ENCODE data around the gene MGAT5B.

MGAT5B gene

DNA sequence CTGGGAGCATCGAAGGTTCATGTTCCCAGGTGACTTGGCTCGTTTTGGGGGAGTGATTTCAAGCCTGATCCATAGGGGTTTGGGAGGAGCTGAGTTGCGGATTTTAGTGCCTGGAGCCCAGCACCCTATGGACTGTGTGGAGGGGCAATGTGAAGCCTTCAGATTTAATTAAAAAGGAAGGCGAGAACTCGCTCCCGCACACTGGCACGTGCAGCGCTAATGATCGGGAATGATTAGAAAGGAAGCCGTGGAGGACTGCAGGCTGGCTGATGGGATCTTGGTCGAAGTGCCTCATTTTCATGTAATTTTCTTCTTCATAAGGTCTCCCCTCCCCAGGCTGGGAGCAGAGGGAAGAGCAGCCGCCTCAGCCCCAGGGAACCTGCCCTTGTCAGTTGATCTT, 12.8 kb downstream of the MGAT5B start:
- DNase-seq, result no peak

DNA sequence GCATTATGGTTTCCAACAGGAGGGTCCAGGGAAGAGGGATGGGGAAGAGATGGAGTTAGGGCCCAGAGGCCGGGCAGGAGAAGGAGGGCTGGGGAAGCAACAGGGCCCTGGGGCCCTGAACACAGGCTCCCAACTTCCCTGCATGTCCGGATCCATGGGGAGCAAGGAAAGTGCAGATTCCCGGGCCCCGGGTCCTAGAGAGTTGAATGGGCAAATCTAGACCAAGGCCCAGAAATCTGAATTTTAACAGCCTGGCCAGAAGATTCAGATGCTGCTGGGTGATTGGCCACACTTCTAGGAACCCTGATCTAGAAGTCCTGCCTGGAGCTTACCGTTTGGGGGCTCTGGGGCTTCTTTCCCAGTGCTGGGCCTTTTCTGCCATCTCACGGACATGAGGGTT, 13.2 kb downstream of the MGAT5B start:
- no peak for DNase-seq

GRCh38 chr17:76881966-76882365, 13.8 kb downstream of the MGAT5B start:
- no peak for DNase-seq

DNA sequence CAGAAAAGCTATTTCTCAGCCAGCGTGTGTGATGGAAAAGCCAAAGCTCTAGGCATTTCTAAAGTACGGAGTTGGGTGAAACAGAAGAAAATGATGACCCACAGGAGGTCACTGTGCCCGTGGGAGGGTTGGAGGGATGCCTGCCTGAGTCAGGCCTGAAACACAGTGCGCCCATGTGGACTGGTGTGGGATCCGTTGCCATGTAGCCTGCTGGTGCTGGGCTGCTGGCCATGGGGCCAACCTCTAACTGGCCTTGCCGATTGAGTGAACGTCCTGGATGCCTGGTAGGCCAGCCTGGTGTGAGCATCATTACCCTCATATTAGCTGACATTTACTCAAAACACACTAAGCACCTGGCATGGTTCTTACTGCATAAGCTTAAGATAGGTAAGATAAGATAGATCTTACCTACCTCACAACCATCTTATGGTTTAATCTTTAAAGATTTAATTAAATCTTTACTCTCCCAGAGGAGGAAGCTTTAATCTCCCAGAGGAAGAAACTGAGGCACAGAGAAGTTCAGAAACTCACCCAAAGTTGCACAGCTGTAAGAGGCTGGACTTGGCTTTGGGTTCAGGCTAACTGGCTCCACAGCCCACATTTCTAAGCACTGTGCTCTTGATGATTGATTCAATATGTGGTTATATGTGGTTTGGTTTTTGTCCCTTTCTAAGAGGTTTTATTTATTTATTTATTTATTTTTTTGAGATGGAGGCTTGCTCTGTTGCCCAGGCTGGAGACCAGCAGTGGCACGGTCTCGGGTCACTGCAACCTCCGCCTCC, 15.7 kb downstream of the MGAT5B start:
- no peak for DNase-seq

GRCh38 chr17:76884995-76885893, 17.0 kb downstream of the MGAT5B start:
- DNase-seq, result no peak

DNA sequence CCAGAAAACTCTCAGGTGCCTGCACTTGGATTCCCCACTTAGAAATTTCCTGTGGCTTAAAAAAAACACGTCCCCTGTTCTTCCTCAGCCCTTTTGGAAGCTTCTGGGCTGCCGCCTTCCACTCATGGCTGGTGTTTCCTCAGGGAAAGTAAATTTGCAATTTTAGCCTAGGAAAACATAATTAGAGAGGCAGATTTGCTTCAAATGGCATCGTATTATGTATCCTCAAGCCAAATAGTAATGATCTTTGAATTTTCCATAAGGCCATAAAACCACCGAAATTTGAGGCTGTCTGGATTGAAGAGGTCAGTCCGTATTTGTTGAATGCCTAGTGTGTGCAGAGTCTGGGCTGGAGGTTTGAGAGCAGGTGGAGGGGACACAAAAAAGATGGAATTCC, 17.7 kb downstream of the MGAT5B start:
- no peak for DNase-seq

GRCh38 chr17:76886395-76886794, 18.2 kb downstream of the MGAT5B start:
- no peak for DNase-seq

GRCh38 chr17:76887802-76888201, 19.6 kb downstream of the MGAT5B start:
- DNase-seq, result no peak

- no peak for DNase-seq
Measured at GRCh38 chr17:76888661-76889060, 20.5 kb downstream of the MGAT5B start.

DNA sequence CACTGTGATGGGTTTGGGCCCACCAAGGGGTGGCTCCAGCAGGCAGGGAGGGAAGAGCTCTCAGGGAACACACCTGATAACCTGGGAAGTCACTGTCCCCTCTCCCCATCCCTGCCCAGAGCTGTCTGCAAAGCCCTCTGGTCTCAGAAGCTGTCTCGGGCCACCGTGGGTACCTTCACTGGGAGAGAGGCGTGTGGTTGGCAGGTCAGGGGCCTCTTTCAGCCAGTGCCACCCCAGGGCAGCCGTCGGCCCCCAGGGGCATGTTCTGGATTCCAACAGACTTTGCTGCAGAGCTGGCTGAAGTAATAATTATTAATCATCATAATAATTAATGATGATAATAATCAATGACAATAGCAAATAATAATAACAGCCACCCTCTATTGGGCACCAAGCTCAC, 21.1 kb downstream of the MGAT5B start:
- no peak for DNase-seq

DNA sequence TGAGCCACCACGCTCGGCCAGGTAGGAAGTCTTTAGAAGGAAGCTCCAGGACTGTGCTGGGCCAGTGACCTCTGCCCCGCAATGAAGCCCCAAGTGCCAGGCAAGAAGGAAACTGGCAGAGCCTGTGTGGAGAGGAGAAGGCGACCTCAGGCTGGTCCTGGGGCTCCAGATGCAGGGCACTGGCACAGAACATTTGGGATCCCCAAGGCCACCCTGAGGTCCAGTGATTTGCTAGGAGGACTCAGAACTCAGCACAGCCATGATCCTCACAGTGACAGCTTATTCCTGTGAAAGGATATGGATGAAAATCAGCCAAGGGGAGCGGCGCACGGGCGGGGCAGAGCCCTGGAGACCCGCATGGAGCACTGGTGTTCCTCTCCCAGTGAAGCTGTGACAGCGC, 24.1 kb downstream of the MGAT5B start:
- no peak for DNase-seq

- no peak for DNase-seq
Measured at GRCh38 chr17:76893623-76894334, 25.6 kb downstream of the MGAT5B start.

GRCh38 chr17:76894842-76895241, 26.6 kb downstream of the MGAT5B start:
- no peak for DNase-seq

DNA sequence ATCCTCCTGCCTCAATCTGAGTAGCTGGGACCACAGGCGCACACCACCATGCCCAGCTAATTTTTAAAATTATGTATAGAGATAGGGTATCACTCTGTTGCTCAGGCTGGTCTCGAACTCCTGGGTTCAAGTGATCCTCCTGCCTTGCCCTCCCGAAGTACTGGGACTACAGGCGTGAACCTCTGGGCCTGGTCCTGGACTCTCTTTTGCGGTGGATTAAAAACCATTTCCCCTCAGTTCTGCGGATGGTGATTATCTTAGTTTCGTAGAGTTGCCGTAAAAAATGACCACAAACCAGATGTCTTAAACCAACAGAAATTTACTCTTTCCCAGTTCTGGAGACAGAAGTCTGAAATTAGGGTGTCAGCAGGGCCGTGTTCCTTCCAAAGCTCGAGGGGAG, 28.8 kb downstream of the MGAT5B start:
- no peak for DNase-seq

- no peak for DNase-seq
Measured at GRCh38 chr17:76899414-76899813, 31.2 kb downstream of the MGAT5B start.

- no peak for DNase-seq
Measured at GRCh38 chr17:76900723-76901122, 32.5 kb downstream of the MGAT5B start.

- no peak for DNase-seq
Measured at GRCh38 chr17:76901542-76902197, 33.5 kb downstream of the MGAT5B start.

GRCh38 chr17:76902476-76902875, 34.3 kb downstream of the MGAT5B start:
- no peak for DNase-seq

DNA sequence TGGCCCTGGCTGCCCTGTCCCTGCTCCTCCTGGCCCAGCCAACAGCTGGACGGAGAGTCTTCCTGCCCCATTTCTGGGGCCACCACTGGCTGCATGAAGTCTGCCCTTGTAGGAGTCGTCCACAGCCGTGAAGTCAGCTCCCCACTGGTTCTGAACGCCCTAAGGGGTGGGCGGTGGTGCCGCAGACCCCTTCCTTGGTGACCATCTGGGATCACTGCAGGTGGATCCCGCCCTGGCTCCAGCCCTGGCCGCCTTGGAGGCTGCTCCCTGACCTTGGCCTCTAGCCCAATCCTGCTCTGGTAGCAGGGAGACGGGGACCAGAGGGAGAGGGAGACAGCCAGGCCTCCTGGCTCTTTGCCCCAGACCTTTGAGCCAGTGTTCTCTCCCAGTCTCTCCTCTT, 35.4 kb downstream of the MGAT5B start:
- DNase-seq, result no peak

- DNase-seq, result no peak
Measured at GRCh38 chr17:76904116-76904515, 35.9 kb downstream of the MGAT5B start.

DNA sequence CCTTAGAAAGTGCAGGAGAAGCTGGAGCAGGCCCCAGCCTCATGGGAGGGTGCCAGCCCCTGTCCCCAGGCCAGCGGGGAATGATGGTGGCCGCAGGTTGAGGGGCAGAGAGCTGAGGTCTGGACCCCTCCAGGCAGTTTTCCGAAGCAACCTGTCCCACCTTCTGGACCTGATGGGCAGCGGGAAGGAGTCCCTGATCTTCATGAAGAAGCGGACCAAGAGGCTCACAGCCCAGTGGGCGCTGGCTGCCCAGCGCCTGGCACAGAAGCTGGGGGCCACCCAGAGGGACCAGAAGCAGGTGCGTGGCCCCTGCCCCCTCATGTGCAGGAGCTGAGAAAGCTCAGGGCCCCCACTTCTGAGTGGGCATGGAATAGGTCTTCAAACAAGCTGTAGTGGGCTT, 36.8 kb downstream of the MGAT5B start:
- DNase-seq, result no peak

DNA sequence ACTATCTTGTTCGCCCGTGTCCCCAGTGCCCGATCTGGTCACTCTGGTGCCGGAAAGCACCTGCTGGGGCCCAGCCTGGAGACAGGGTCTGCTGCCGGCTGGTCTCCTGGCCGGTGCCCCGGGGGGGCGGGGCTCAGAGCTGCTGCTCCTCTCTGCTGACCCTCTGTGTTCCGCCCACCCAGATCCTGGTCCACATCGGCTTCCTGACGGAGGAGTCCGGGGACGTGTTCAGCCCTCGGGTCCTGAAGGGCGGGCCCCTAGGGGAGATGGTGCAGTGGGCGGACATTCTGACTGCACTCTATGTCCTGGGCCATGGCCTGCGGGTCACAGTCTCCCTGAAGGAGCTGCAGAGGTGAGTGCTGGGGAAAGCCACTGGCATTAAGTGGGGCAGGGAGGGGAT, 37.6 kb downstream of the MGAT5B start:
- DNase-seq, result no peak

GRCh38 chr17:76906463-76906862, 38.3 kb downstream of the MGAT5B start:
- DNase-seq, result no peak
